Esophagus (tissue), 2 donors: ENCODE data around the gene TEX101. TPM values are rescaled to one million over a fixed set of nuclear protein-coding genes. Genes with fewer than 3 reads are reported as not detected.
"Not testable (repeated sequence)": the region's sequence is repeated elsewhere in the genome, so short reads cannot be mapped to it uniquely, and the experiment has no call there.

ENCODE experiments used
- H3K27ac ChIP-seq, 2 donors: one replicate each; pipeline ENCODE4 v1.5.1; 2013; ENCODE audit warnings: low read depth in 2 of 2, mild to moderate bottlenecking in 2 of 2, inconsistent platforms in 1 of 2, low read length in 1 of 2, moderate library complexity in 1 of 2
- H3K27me3 ChIP-seq, 2 donors: one replicate each; pipeline ENCODE4 v1.6.1; 2013; ENCODE audit warnings: low read length in 2 of 2, control low read depth in 1 of 2, mild to moderate bottlenecking in 1 of 2; ENCODE audit not compliant: insufficient read depth in 2 of 2, control insufficient read depth in 1 of 2
- H3K36me3 ChIP-seq, 2 donors: one replicate each; pipeline ENCODE4 v1.6.1; 2013; ENCODE audit warnings: low read length in 1 of 2; ENCODE audit not compliant: control insufficient read depth in 2 of 2, insufficient read depth in 2 of 2
- H3K4me1 ChIP-seq, 2 donors: one replicate each; pipeline ENCODE4 v1.6.1; 2013; ENCODE audit warnings: low read length in 1 of 2; ENCODE audit not compliant: control insufficient read depth in 2 of 2, insufficient read depth in 2 of 2
- H3K4me3 ChIP-seq, 2 donors: one replicate each; pipeline ENCODE4 v1.5.1; 2013; ENCODE audit warnings: low read length in 2 of 2, mild to moderate bottlenecking in 2 of 2, low read depth in 1 of 2, moderate library complexity in 1 of 2
- H3K9me3 ChIP-seq, 2 donors: one replicate each; pipeline ENCODE4 v1.6.1; 2013; ENCODE audit warnings: mild to moderate bottlenecking in 2 of 2, low read depth in 1 of 2, low read length in 1 of 2, moderate library complexity in 1 of 2; ENCODE audit not compliant: control insufficient read depth in 2 of 2, insufficient read depth in 1 of 2
- WGBS, 2 donors: extraction: QIAGEN DNeasy Blood & Tissue Kit; methylation state at CpG; one replicate each; pipeline ENCODE4 v1.1.7; 2013; 5-methylcytosine and 5-hydroxymethylcytosine counted together
- polyA plus RNA-seq, 2 donors: library from polyadenylated mRNA; stranded (reverse); fragments of 200-250 nt; gene quantifications; one replicate each; pipeline ENCODE4 v1.2.3, GENCODE V29; 2013
- donor health status: healthy with polysubstance abuse.
- donor health status: Bipolar disorder and iron deficiency.

Gene TEX101
- polyA plus RNA-seq, 2 donors, result 0.96 to 2.4 TPM

DNA sequence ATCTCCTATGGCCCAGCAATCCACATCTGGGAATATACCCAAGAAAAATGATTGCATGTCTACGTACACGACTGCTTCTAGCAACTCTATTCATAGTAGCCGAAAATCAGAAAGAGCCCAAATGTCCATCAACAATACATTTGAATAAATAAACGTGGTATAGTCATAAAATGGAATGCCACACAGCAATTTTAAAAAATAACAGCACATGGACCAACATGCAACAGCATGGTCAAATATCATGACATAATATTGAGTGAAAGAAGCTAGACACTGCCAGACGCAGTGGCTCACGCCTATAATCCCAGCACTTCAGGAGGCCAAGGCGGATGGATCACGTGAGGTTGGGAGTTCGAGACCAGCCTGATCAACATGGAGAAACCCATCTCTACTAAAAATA, 16.3 kb downstream of the TEX101 start:
- Histone ChIP-seq H3K4me1 (no peaks in the 10 kb centered on the region), H3K27me3 (no peaks in the 10 kb centered on the region), H3K9me3 (no peaks in the 10 kb centered on the region), H3K4me3 (no peak overlapping the region), H3K36me3 (no peaks in the 10 kb centered on the region), H3K27ac (no peak overlapping the region)
- WGBS, 2 donors, result 87 to 88% methylated on average over 9 of the region's 9 CpGs

DNA sequence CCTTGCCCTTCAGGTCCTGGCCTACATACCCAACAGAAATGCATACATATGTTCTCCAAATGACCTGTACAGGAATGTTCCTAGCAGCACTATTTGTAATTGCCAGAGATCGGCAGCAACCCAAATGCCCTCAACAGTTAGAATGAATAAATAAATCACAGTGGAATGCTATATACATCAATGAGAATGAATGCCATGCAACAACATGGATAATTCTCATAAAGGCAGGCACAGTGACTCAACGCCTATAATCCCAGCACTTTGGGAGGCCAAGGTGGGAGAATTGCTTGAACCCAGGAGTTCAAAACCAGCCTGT, 18.6 kb downstream of the TEX101 start:
- 76 to 83% methylated on average over 2 of the region's 2 CpGs for WGBS, 2 donors
- H3K4me3 ChIP-seq, result no peak overlapping the region

DNA sequence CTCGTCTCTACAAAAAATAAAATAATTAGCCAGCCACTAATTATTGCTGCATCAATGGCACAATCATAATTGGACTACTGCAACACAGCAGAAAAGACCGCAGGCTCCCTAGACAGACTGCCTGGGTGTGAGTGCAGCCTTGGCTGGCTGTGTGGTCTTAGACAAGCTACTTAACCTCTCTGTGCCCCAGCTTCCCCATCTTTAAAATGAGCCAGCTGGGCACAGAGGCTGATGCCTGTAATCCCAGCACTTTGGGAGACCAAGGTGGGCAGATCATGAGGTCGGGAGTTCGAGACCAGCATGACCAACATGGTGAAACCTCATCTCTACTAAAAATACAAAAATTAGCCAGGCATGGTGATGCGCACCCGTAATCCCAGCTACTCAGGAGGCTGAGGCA, 19.0 kb downstream of the TEX101 start:
- Histone ChIP-seq H3K4me3 (no peak overlapping the region), H3K27me3 (no peaks in the 10 kb centered on the region), H3K9me3 (no peaks in the 10 kb centered on the region), H3K4me1 (no peaks in the 10 kb centered on the region), H3K36me3 (no peaks in the 10 kb centered on the region), H3K27ac (no peak overlapping the region)
- WGBS, 2 donors, result 92% methylated on average over 6 of the region's 6 CpGs

More for the DNA sequence above, 18.6 kb downstream of the TEX101 start:
- H3K4me1 ChIP-seq, result no peaks in the 10 kb centered on the region
- H3K27me3 ChIP-seq, result no peaks in the 10 kb centered on the region
- H3K27ac ChIP-seq, result no peak overlapping the region
- no peaks in the 10 kb centered on the region for H3K36me3 ChIP-seq
- H3K9me3 ChIP-seq, result no peaks in the 10 kb centered on the region

DNA sequence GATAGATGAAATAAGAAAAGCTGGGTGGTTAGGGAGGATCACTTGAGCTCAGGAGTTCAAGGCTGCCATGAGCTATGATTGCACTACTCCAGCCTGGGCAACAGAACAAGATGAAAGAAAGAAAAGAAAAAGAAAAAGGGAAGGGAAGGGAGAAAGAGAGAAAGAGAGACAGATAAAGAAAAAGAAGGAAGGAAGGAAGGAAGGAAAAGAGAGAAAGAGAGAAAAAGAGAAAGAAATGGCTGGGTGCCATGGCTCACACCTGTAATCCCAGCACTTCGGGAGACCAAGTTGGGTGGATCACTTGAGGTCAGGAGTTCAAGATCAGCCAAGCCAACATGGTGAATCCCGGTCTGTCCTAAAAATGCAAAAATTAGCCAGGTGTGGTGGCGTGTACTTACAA, 21.1 kb downstream of the TEX101 start:
- Histone ChIP-seq H3K27ac (no peak overlapping the region), H3K27me3 (no peaks in the 10 kb centered on the region), H3K9me3 (no peaks in the 10 kb centered on the region), H3K4me3 (no peak overlapping the region), H3K36me3 (no peaks in the 10 kb centered on the region), H3K4me1 (peaks cover 0 to 4% of the 10 kb centered on the region in 2 donors)
- WGBS, 2 donors, result 81 to 82% methylated on average over 3 of the region's 3 CpGs

DNA sequence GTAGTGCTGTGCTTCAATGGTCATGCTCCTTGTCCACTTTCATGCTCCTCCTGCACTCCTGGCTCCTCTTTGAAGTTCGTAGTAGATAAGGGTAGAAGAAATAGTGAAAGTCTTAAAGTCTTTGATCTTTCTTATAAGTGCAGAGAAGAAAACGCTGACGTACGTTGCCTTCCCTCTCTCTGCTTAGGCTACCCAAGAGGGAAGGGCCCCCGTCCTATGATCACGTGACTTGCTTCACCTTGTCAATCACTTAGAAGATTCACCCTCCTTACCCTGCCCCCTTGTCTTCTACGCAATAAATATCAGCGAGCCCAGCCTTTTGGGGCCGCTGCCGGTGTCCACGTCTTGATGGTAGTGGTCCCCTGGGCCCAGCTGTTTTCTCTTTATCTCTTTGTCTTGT, 22.6 kb downstream of the TEX101 start:
- not testable (repeated sequence) for H3K4me3 ChIP-seq, H3K27me3 ChIP-seq, H3K9me3 ChIP-seq, H3K27ac ChIP-seq, H3K4me1 ChIP-seq, H3K36me3 ChIP-seq
- 92 to 95% methylated on average over 11 of the region's 11 CpGs for WGBS, 2 donors

DNA sequence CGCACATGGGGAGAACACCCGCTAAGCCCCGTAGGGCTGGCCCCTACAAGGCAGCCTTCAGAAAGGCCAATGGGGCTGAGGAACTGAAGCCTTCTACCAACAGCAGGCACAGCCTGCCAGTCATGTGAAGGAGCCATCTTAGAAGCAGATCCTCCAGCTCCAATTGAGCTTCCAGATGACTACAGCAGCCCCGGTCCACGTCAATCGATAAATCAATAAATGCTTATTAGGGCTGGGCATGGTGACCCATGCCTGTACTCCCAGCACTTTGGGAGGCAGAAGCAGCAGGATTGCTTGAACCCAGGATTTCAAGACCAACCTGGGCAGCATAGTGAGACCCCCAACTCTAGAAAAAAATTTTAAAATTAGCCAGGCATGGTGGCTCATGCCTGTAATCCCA, 23.0 kb downstream of the TEX101 start:
- Histone ChIP-seq H3K36me3 (no peaks in the 10 kb centered on the region), H3K27me3 (no peaks in the 10 kb centered on the region), H3K9me3 (no peaks in the 10 kb centered on the region), H3K27ac (no peak overlapping the region), H3K4me3 (no peak overlapping the region), H3K4me1 (peaks cover 0 to 4% of the 10 kb centered on the region in 2 donors)
- 84 to 98% methylated on average over 6 of the region's 6 CpGs for WGBS, 2 donors

DNA sequence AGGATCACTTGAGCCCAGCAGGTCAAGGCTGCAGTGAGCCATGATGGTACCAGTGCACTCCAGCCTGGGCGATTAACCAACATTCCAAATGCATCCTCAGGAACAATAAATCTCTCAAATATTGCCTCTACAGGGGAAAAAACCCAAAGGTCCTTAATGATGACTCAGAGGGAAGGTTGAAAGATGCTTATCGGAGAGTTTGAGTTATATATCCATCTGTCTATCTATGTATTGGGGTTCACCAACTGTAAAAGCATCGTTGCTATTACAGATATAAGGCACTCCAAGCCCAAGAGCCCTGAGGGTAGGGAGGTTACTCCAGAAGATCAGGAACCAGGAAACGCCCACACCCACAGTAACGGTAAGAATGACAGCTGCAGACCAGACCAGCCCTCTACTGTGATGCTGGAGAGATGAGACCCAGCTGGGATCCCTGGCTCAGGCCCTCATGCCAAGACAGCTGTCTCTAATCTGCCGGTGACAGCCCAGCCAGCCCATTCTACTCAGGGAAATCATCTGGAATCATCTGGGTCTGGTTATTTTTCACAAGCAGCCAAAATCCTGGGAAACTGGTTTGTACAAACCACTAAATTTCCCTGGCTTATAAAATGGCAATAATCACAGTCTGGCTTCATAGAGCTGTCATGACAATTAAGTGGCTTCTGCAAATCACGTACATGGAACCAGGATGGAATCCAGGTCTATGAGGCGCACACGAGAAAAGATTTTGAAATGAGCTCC, 23.8 kb downstream of the TEX101 start:
- Histone ChIP-seq H3K4me1 (peaks cover 0 to 4% of the 10 kb centered on the region in 2 donors), H3K9me3 (no peaks in the 10 kb centered on the region), H3K27me3 (no peaks in the 10 kb centered on the region), H3K4me3 (no peak overlapping the region), H3K36me3 (no peaks in the 10 kb centered on the region), H3K27ac (peak overlapping the region; percentile 65 to 86)
- WGBS, 2 donors, result 21 to 40% methylated on average over 9 of the region's 9 CpGs

DNA sequence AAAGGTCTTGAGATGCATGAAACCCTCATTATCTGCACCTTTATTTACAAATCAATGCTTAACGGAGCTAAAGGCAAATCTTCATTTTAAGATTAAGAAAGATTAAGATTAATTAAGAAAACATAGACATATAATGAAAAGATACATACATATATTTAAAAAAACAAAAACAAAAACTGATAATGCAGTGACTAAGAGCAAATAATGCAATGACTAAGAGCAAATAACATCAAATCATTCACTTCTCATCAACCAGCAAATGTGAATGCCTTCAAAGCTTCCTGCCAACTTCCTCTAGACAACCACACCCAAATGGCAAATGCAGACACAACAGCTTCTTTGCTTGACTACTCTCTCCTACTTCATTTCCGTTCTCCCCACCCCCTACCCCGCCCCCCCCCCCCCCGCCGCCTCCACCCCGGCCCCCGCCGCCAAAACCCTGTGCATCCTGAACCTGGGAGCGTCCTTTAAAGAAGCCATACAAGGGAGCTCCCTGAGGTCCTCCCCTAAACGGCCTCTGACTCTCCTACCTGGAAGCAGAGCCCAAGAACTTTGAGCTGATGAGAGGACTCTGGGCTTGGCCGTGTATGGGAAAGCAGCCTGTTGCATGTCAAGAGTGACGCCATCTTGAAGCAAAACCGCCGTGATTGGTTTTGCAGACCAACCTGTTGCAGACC, 24.5 kb downstream of the TEX101 start:
- 25 to 28% methylated on average over 13 to 14 of the region's 14 CpGs for WGBS, 2 donors
- H3K9me3 ChIP-seq, result no peaks in the 10 kb centered on the region
- no peaks in the 10 kb centered on the region for H3K36me3 ChIP-seq
- H3K4me3 ChIP-seq, result no peak overlapping the region
- H3K27me3 ChIP-seq, result no peaks in the 10 kb centered on the region
- peak overlapping the region; percentile 65 to 86 for H3K27ac ChIP-seq
- peaks cover 0 to 4% of the 10 kb centered on the region in 2 donors for H3K4me1 ChIP-seq

DNA sequence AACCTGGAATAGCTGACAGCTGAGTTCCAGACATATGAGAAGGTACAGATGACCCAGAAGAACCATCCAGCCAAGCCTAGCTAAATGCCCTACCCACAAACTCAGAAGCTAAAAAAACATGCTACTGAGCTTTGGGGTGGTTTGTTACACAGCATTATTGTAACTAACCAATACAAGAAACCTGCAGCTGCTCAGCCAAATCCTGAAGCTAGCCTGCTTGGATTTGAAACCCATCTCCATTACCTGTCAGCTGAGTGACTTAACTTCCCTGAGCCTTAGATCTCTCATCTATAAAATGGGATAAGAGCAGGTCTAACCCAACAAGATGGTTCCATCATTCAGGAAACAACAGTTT, 25.0 kb downstream of the TEX101 start:
- no peaks in the 10 kb centered on the region for H3K36me3 ChIP-seq
- H3K9me3 ChIP-seq, result no peaks in the 10 kb centered on the region
- H3K4me1 ChIP-seq, result peaks cover 0 to 4% of the 10 kb centered on the region in 2 donors
- peak overlapping the region in 1 of 2 donors; percentile 79 for H3K27ac ChIP-seq
- H3K27me3 ChIP-seq, result no peaks in the 10 kb centered on the region
- no peak overlapping the region for H3K4me3 ChIP-seq

DNA sequence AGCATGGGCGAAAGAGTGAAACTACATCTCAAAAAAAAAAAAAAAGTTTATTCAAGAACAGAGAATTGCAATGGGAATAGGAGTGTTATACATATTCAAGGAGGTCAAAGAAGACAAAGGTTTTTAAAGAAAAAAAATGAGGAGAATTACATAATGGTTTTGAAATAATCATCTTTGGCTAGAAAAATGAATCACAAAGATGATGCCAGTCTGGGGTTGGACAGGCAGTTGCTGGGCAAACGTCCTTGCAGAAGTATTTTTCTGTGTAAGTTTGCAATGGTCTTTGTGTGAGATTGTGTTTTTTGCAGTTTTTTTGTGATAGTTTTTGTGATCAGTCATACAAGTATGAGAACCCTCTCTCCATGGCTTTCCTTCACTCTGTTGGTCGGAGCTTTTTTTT, 27.0 kb downstream of the TEX101 start:
- Histone ChIP-seq H3K4me1 (peaks cover 0 to 4% of the 10 kb centered on the region in 2 donors), H3K36me3 (no peaks in the 10 kb centered on the region), H3K27ac (no peak overlapping the region), H3K9me3 (no peaks in the 10 kb centered on the region), H3K4me3 (no peak overlapping the region), H3K27me3 (no peaks in the 10 kb centered on the region)
- 70 to 71% methylated on average over 3 of the region's 3 CpGs for WGBS, 2 donors
